ENCODE results near the gene CDH18.

The CDH18 gene

GRCh38 chr5:19608444-19609002 is 379.5 kb downstream of the CDH18 start:
- Histone ChIP-seq H3K9me2 (replicated peaks; ENCODE audit: insufficient read depth, low read length) (no peaks in the 10 kb centered on the region), H3K4me3 (ENCODE audit: insufficient read depth, low read length, poor library complexity, severe bottlenecking) (no peak overlapping the region), H3K27ac (ENCODE audit: low read depth, low read length) (no peak overlapping the region), H3F3A (ENCODE audit: insufficient read depth) (no peaks in the 10 kb centered on the region), H3K4me2 (ENCODE audit: low read depth, low read length, poor library complexity, severe bottlenecking) (no peak overlapping the region), H3K36me3 (ENCODE audit: low read length) (no peaks in the 10 kb centered on the region), H3K9ac (ENCODE audit: low read length) (no peak overlapping the region), H3K27me3 (ENCODE audit: low read length) (no peaks in the 10 kb centered on the region), H3K9me3 (ENCODE audit: insufficient read depth, low read length) (no peaks in the 10 kb centered on the region), H3K79me2 (ENCODE audit: insufficient read depth, low read length) (no peaks in the 10 kb centered on the region), H2AFZ (ENCODE audit: low read depth, low read length, severe bottlenecking) (peak overlapping the region; percentile 71), H4K20me1 (ENCODE audit: low read depth, low read length) (no peaks in the 10 kb centered on the region)
- TF ChIP-seq EZH2phosphoT487 (conservative IDR thresholded peaks at IDR 0.05; ENCODE audit: low read length) (no peak), CTCF (IDR thresholded peaks at IDR 0.05; ENCODE audit: insufficient read depth, low read length, poor library complexity, severe bottlenecking) (peak; percentile 40)

DNA sequence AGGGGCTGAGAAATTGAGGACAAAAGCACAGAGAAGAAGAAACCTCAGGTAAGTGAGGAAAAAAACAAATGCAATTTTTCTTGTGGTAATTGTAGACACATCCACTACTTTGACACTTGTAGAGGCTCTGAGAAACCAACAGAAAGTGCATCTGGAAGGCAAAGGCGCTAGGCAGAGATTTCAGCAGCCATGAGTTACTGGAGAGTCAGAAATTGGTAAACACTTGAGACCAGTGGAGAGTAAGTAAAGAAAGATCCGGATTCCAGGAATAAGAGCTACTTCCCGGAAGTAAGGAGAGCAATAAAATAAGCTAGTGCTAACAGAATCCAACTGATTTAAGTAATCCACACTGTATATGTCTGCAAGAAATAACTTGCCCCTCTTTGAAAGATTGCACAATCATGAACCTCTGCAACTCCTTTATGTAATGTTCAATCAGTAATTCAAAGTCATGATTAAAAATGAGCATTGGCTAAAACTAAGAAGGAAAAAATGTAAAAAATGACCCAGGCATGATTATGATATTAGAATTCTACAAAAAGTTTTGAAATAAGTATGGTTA is 382.1 kb downstream of the CDH18 start:
- Histone ChIP-seq H3K79me2 (ENCODE audit: insufficient read depth, low read length) (no peaks in the 10 kb centered on the region), H3K9me3 (ENCODE audit: insufficient read depth, low read length) (no peaks in the 10 kb centered on the region; the same call in 1 of the 2 replicates), H3K4me3 (ENCODE audit: insufficient read depth, low read length, poor library complexity, severe bottlenecking) (no peak overlapping the region), H3K9ac (ENCODE audit: low read length) (no peak overlapping the region), H3K27me3 (ENCODE audit: low read length) (no peaks in the 10 kb centered on the region), H4K20me1 (ENCODE audit: low read depth, low read length) (no peaks in the 10 kb centered on the region), H3K36me3 (ENCODE audit: low read length) (peaks cover 6% of the 10 kb centered on the region; the same call in 1 of the 2 replicates), H3F3A (ENCODE audit: insufficient read depth) (no peaks in the 10 kb centered on the region), H3K9me2 (replicated peaks; ENCODE audit: insufficient read depth, low read length) (no peaks in the 10 kb centered on the region), H2AFZ (ENCODE audit: low read depth, low read length, severe bottlenecking) (peak overlapping the region; percentile 44), H3K27ac (ENCODE audit: low read depth, low read length) (no peak overlapping the region), H3K4me2 (ENCODE audit: low read depth, low read length, poor library complexity, severe bottlenecking) (no peak overlapping the region)
- TF ChIP-seq CTCF (IDR thresholded peaks at IDR 0.05; ENCODE audit: insufficient read depth, low read length, poor library complexity, severe bottlenecking) (no peak), EZH2phosphoT487 (conservative IDR thresholded peaks at IDR 0.05; ENCODE audit: low read length) (no peak)

DNA sequence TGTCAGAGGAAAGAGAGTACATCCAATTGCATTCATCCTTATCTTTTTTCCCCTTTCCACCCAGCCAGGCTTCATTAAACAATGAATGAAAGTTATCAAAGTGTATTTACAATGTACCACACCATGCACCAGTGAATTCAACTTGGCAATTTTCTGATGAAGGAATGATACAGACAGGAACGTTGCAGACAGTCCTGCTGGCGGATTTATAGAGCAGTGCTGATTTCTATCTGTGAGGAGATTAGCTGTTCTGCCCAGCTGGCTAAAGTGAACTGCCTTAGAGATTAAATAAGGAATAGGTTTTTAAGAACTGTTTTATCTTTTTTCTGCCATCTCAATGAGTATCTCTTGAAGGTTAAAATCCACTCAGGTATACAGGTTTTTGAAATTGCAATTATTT is 403.9 kb downstream of the CDH18 start:
- Histone ChIP-seq H3F3A (ENCODE audit: insufficient read depth) (no peaks in the 10 kb centered on the region), H4K20me1 (ENCODE audit: low read depth, low read length) (no peaks in the 10 kb centered on the region), H3K4me3 (ENCODE audit: insufficient read depth, low read length, poor library complexity, severe bottlenecking) (no peak overlapping the region), H3K9ac (ENCODE audit: low read length) (no peak overlapping the region), H3K9me2 (replicated peaks; ENCODE audit: insufficient read depth, low read length) (no peaks in the 10 kb centered on the region), H3K79me2 (ENCODE audit: insufficient read depth, low read length) (no peaks in the 10 kb centered on the region), H2AFZ (ENCODE audit: low read depth, low read length, severe bottlenecking) (peak overlapping the region; percentile 96), H3K36me3 (ENCODE audit: low read length) (no peaks in the 10 kb centered on the region), H3K4me2 (ENCODE audit: low read depth, low read length, poor library complexity, severe bottlenecking) (peak overlapping the region; percentile 14), H3K9me3 (ENCODE audit: insufficient read depth, low read length) (no peaks in the 10 kb centered on the region), H3K27ac (ENCODE audit: low read depth, low read length) (no peak overlapping the region), H3K27me3 (ENCODE audit: low read length) (no peaks in the 10 kb centered on the region)
- no peak for TF ChIP-seq EZH2phosphoT487 (conservative IDR thresholded peaks at IDR 0.05; ENCODE audit: low read length)
- TF ChIP-seq CTCF (IDR thresholded peaks at IDR 0.05; ENCODE audit: insufficient read depth, low read length, poor library complexity, severe bottlenecking) = no peak

All from SU-DHL-6 (cell line).